Neural progenitor cell (in vitro differentiated cells): ENCODE results near the gene GPHB5.

Experiments
- CTCF ChIP-seq: fragments of 200-600 bp; sonication (generic); IDR thresholded peaks from 2 replicates; pipeline ENCODE4 v1.5.1; 2017; ENCODE audit warnings: antibody characterized with exemption, mild to moderate bottlenecking
- EZH2 ChIP-seq: fragments of 200-600 bp; sonication (generic); IDR thresholded peaks from 2 replicates; pipeline ENCODE4 v1.6.1; 2017; ENCODE audit warnings: antibody characterized with exemption, mild to moderate bottlenecking, moderate library complexity
- EZH2phosphoT487 ChIP-seq: fragments of 200-600 bp; sonication (generic); IDR thresholded peaks from 2 replicates; pipeline ENCODE4 v1.6.1; 2017; ENCODE audit warnings: antibody characterized with exemption

GRCh38 chr14:63287666-63288483, 30.9 kb downstream of the GPHB5 start:
- TF ChIP-seq CTCF: no peak
- no peak for TF ChIP-seq EZH2phosphoT487
- no peak for TF ChIP-seq EZH2
